PC-9 (cell line): Measurements from ENCODE around the gene FOXN1. TPM values are rescaled to one million over a fixed set of nuclear protein-coding genes. Genes with fewer than 3 reads are reported as not detected.
A peak's percentile ranks its signal among the peaks of the same experiment; 100 is the strongest.

Experiments
- BruUV-seq: library from RNA; stranded (reverse); fragments of 400-500 nt; replicated peaks from 2 replicates; lab custom pipeline; 2021; lab: Mats Ljungman, UMichigan
- CTCF ChIA-PET: fragments of 300-600 bp; sonication (Branson Sonifier 250); formaldehyde crosslinking; loops from one replicate; lab custom pipeline; 2022; ENCODE audit warnings: antibody characterized with exemption; lab: Charles Lee
- POLR2A ChIA-PET: fragments of 300-600 bp; sonication (Branson Sonifier 250); formaldehyde crosslinking; loops from one replicate; lab custom pipeline; 2022; ENCODE audit warnings: antibody characterized with exemption; ENCODE audit not compliant: unreplicated experiment; lab: Charles Lee
- DNase-seq, 2 experiments: peaks; one replicate each; pipeline versions ENCODE4 v3.0.0 to v3.0.0-alpha.2; 2015 to 2022; ENCODE audit warnings: mixed read lengths in 1 of 2
- H2AFZ ChIP-seq: fragments of 200-600 bp; sonication (generic); 2 replicates; pipeline ENCODE4 v1.8.1; 2017; ENCODE audit warnings: antibody characterized with exemption
- H3F3A ChIP-seq: fragments of 200-600 bp; sonication (generic); 2 replicates; pipeline ENCODE4 v1.8.1; 2017; ENCODE audit warnings: antibody characterized with exemption, mild to moderate bottlenecking, low read depth; ENCODE audit not compliant: insufficient read depth
- H3K27ac ChIP-seq: fragments of 200-600 bp; sonication (generic); 2 replicates; pipeline ENCODE4 v1.6.1; 2016; ENCODE audit warnings: mixed run types
- H3K27me3 ChIP-seq: fragments of 200-600 bp; sonication (generic); 2 replicates; pipeline ENCODE4 v1.6.1; 2016; ENCODE audit warnings: low read depth, mixed run types; ENCODE audit not compliant: insufficient read depth
- H3K36me3 ChIP-seq: fragments of 200-600 bp; sonication (generic); 2 replicates; pipeline ENCODE4 v1.6.1; 2016; ENCODE audit warnings: low read depth, mixed run types
- H3K4me1 ChIP-seq: fragments of 200-600 bp; sonication (generic); replicated peaks from 2 replicates; pipeline ENCODE4 v1.6.1; 2016; ENCODE audit warnings: mixed run types; ENCODE audit not compliant: insufficient read depth
- H3K4me2 ChIP-seq: fragments of 200-600 bp; sonication (generic); 2 replicates; pipeline ENCODE4 v1.6.1; 2017; ENCODE audit warnings: mixed run types
- H3K4me3 ChIP-seq: fragments of 200-600 bp; sonication (generic); 2 replicates; pipeline ENCODE4 v1.6.1; 2016; ENCODE audit warnings: mixed run types
- H3K79me2 ChIP-seq: fragments of 200-600 bp; sonication (generic); 2 replicates; pipeline ENCODE4 v1.6.1; 2017; ENCODE audit warnings: low read depth, mixed run types
- H3K9me2 ChIP-seq: fragments of 200-600 bp; sonication (generic); 2 replicates; pipeline ENCODE4 v1.8.1; 2017; ENCODE audit warnings: mild to moderate bottlenecking; ENCODE audit not compliant: insufficient read depth
- H3K9me3 ChIP-seq: fragments of 200-600 bp; sonication (generic); 2 replicates; pipeline ENCODE4 v1.8.1; 2016; ENCODE audit warnings: low read depth; ENCODE audit not compliant: insufficient read depth
- H4K20me1 ChIP-seq: fragments of 200-600 bp; sonication (generic); 2 replicates; pipeline ENCODE4 v1.8.1; 2017; ENCODE audit not compliant: insufficient read depth
- CTCF ChIP-seq: fragments of 200-600 bp; sonication (generic); conservative IDR thresholded peaks from 2 replicates; pipeline ENCODE4 v1.6.1; 2017; ENCODE audit warnings: mixed run types, antibody characterized with exemption, mild to moderate bottlenecking, moderate library complexity
- EZH2 ChIP-seq: fragments of 200-600 bp; sonication (generic); IDR thresholded peaks from 2 replicates; pipeline ENCODE4 v1.8.0; 2017; ENCODE audit warnings: antibody characterized with exemption, low read depth
- intact Hi-C: fragments of 100-400 bp; cut with micrococcal nuclease; formaldehyde crosslinking; loops from one replicate; pipeline ENCODE4 v1.10.0; 2022; ENCODE audit not compliant: unreplicated experiment
- total RNA-seq: library from RNA; stranded (reverse); gene quantifications from 2 replicates; pipeline ENCODE4 v1.2.3, GENCODE V29; 2021

FOXN1 gene
- total RNA-seq, 1 experiment from 2014 or later: not detected

- Histone ChIP-seq H3K4me3 (no peak overlapping the region), H3K36me3 (no peaks in the 10 kb centered on the region), H3K27ac (no peak overlapping the region), H3K9me3 (no peaks in the 10 kb centered on the region), H4K20me1 (no peaks in the 10 kb centered on the region; the same call in 1 of the 2 replicates), H3F3A (peaks cover 10% of the 10 kb centered on the region; the same call in 1 of the 2 replicates), H3K9me2 (no peaks in the 10 kb centered on the region), H3K79me2 (no peaks in the 10 kb centered on the region), H3K4me1 (peaks cover 20% of the 10 kb centered on the region), H3K27me3 (no peaks in the 10 kb centered on the region), H3K4me2 (no peak overlapping the region), H2AFZ (no peak overlapping the region)
- TF ChIP-seq EZH2: no peak
- TF ChIP-seq CTCF: no peak
- ChIA-PET CTCF (no interaction called here), POLR2A (no interaction called here)
- DNase-seq: no peak
- intact Hi-C loops: no loop called here
- BruUV-seq: no TSS peak
Observed at GRCh38 chr17:28474111-28474531, 32.0 kb upstream of the FOXN1 start.

- CTCF ChIA-PET: no interaction called here
- POLR2A ChIA-PET: interaction anchor here (0.5 to 0.7 kb wide), 3 partner anchors 52 to 337 kb away, joined by 4 read pairs; partner anchors contain the start of gene TNFAIP1
Observed at GRCh38 chr17:28475151-28475900, 30.8 kb upstream of the FOXN1 start.

More at GRCh38 chr17:28475151-28475900, 30.8 kb upstream of the FOXN1 start:
- Histone ChIP-seq H3K9me3 (no peaks in the 10 kb centered on the region), H2AFZ (no peak overlapping the region), H3K4me1 (peaks cover 20% of the 10 kb centered on the region), H3K36me3 (no peaks in the 10 kb centered on the region), H3K4me3 (no peak overlapping the region), H3K4me2 (peak overlapping the region; percentile 48), H3K79me2 (no peaks in the 10 kb centered on the region), H3K27ac (no peak overlapping the region), H3K27me3 (no peaks in the 10 kb centered on the region), H3K9me2 (no peaks in the 10 kb centered on the region), H4K20me1 (no peaks in the 10 kb centered on the region), H3F3A (peaks cover 10% of the 10 kb centered on the region; the same call in 1 of the 2 replicates)
- DNase-seq: peak in 1 of 2 experiments; percentile 57
- no peak for TF ChIP-seq EZH2
- no peak for TF ChIP-seq CTCF
- no TSS peak for BruUV-seq
- intact Hi-C loops: no loop called here
